Trophoblast cell (in vitro differentiated cells and primary cell): Measurements from ENCODE around the gene ARHGAP27.

Experiments used
- DNase-seq, 2 donors: peaks; one replicate each; pipeline ENCODE4 v3.0.0-alpha.2; 2016
- H2AFZ ChIP-seq: 2 replicates; pipeline ENCODE4 v1.6.1; 2013; ENCODE audit warnings: low read length, moderate library complexity, mild to moderate bottlenecking; ENCODE audit not compliant: insufficient read depth, poor library complexity
- H2AK5ac ChIP-seq: 2 replicates; pipeline ENCODE4 v1.6.1; 2013; ENCODE audit warnings: mild to moderate bottlenecking, low read length
- H2BK120ac ChIP-seq: 2 replicates; pipeline ENCODE4 v1.6.1; 2013; ENCODE audit warnings: low read length, mild to moderate bottlenecking, moderate library complexity; ENCODE audit not compliant: insufficient read depth, poor library complexity
- H2BK12ac ChIP-seq: 2 replicates; pipeline ENCODE4 v1.6.1; 2013; ENCODE audit warnings: mild to moderate bottlenecking, low read length, moderate library complexity
- H2BK5ac ChIP-seq: 2 replicates; pipeline ENCODE4 v1.6.1; 2013; ENCODE audit warnings: low read length, low read depth, moderate library complexity, mild to moderate bottlenecking; ENCODE audit not compliant: poor library complexity
- H3K14ac ChIP-seq: 2 replicates; pipeline ENCODE4 v1.6.1; 2013; ENCODE audit warnings: mild to moderate bottlenecking, low read length
- H3K18ac ChIP-seq: 2 replicates; pipeline ENCODE4 v1.6.1; 2013; ENCODE audit warnings: mild to moderate bottlenecking, low read length
- H3K23ac ChIP-seq: 2 replicates; pipeline ENCODE4 v1.6.1; 2013; ENCODE audit warnings: low read length
- H3K27ac ChIP-seq: 2 replicates; pipeline ENCODE4 v1.5.1; 2013; ENCODE audit warnings: low read depth, mild to moderate bottlenecking, inconsistent platforms, low read length, moderate library complexity
- H3K27me3 ChIP-seq: 2 replicates; pipeline ENCODE4 v1.6.1; 2013; ENCODE audit warnings: inconsistent platforms, mild to moderate bottlenecking, low read length, moderate library complexity; ENCODE audit not compliant: insufficient read depth
- H3K36me3 ChIP-seq, 2 experiments: 1 replicate in 1 of 2; 2 replicates in 1 of 2; pipeline ENCODE4 v1.6.1; 2013; ENCODE audit warnings: low read length in 2 of 2, mild to moderate bottlenecking in 2 of 2, moderate library complexity in 1 of 2; ENCODE audit not compliant: insufficient read depth in 2 of 2, control insufficient read depth in 1 of 2
- H3K4ac ChIP-seq: 2 replicates; pipeline ENCODE4 v1.6.1; 2013; ENCODE audit warnings: low read depth, mild to moderate bottlenecking, low read length, moderate library complexity
- H3K4me1 ChIP-seq, 2 experiments: 1 replicate in 1 of 2; 2 replicates in 1 of 2; pipeline ENCODE4 v1.6.1; 2013; ENCODE audit warnings: low read length in 2 of 2, mild to moderate bottlenecking in 2 of 2, moderate library complexity in 1 of 2; ENCODE audit not compliant: insufficient read depth in 2 of 2, control insufficient read depth in 1 of 2
- H3K4me2 ChIP-seq: 2 replicates; pipeline ENCODE4 v1.6.1; 2013; ENCODE audit warnings: inconsistent platforms, mild to moderate bottlenecking, low read length, moderate library complexity
- H3K4me3 ChIP-seq: 2 replicates; pipeline ENCODE4 v1.5.1; 2013; ENCODE audit warnings: mild to moderate bottlenecking, low read depth, low read length, inconsistent platforms
- H3K79me1 ChIP-seq: one replicate; pipeline ENCODE4 v1.6.1; 2013; ENCODE audit warnings: low read length
- H3K79me2 ChIP-seq: 2 replicates; pipeline ENCODE4 v1.6.1; 2013; ENCODE audit warnings: low read length, mild to moderate bottlenecking; ENCODE audit not compliant: control insufficient read depth, insufficient read depth, poor library complexity
- H3K9ac ChIP-seq: 2 replicates; pipeline ENCODE4 v1.6.1; 2013; ENCODE audit warnings: mild to moderate bottlenecking, low read length
- H3K9me3 ChIP-seq: 2 replicates; pipeline ENCODE4 v1.6.1; 2013; ENCODE audit warnings: low read depth, mild to moderate bottlenecking, control low read depth, inconsistent platforms, low read length; ENCODE audit not compliant: insufficient read depth
- H4K12ac ChIP-seq: 2 replicates; pipeline ENCODE4 v1.6.1; 2013; ENCODE audit warnings: low read depth, mild to moderate bottlenecking, low read length, moderate library complexity
- H4K8ac ChIP-seq: 2 replicates; pipeline ENCODE4 v1.6.1; 2013; ENCODE audit warnings: low read depth, mild to moderate bottlenecking, low read length, moderate library complexity
- H4K91ac ChIP-seq: one replicate; pipeline ENCODE4 v1.6.1; 2013; ENCODE audit warnings: low read depth, mild to moderate bottlenecking, low read length, moderate library complexity
- WGBS: extraction: QIAGEN DNeasy Blood & Tissue Kit; methylation state at CpG from one replicate; pipeline ENCODE4 v1.1.7; 2013; ENCODE audit warnings: missing lambda C conversion rate; ENCODE audit not compliant: insufficient read length, insufficient coverage; ENCODE audit errors: extremely low coverage; 5-methylcytosine and 5-hydroxymethylcytosine counted together

The ARHGAP27 gene

DNA sequence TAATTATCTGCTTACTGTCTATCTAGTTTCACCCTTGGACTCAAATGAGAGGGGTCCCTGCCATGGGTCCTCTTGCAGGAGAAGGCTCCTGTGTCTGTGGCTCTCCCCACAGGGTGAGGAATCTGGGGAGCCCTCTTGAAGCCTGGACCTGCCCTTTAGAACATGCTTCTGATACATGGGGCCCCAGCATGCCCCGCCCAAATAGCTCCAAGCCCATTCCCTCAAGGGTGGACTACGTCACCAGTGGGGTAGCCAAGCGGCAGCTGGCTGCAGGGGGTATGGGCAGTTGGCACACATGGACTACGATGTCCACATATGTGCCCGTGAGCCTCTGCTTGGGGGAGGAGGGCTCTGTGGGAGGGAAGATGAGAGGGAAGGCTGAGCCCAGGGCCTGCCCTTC lies 39.3 kb downstream of the ARHGAP27 start:
- H3K27me3 ChIP-seq, result no peaks in the 10 kb centered on the region
- no peak overlapping the region for H2AK5ac ChIP-seq
- H3K4me2 ChIP-seq, result no peak overlapping the region
- no peak overlapping the region for H3K14ac ChIP-seq
- no peak overlapping the region for H2BK120ac ChIP-seq
- no peak overlapping the region for H3K4ac ChIP-seq
- H4K8ac ChIP-seq, result no peak overlapping the region
- H3K9ac ChIP-seq, result no peak overlapping the region
- H3K18ac ChIP-seq, result no peak overlapping the region
- no peak overlapping the region for H4K91ac ChIP-seq
- no peak overlapping the region for H2AFZ ChIP-seq
- H3K4me1 ChIP-seq, result no peaks in the 10 kb centered on the region
- no peak overlapping the region for H2BK5ac ChIP-seq
- no peak overlapping the region for H3K4me3 ChIP-seq
- peaks cover 2% of the 10 kb centered on the region for H3K9me3 ChIP-seq
- no peak overlapping the region for H3K27ac ChIP-seq
- H3K36me3 ChIP-seq, result peaks cover 2 to 10% of the 10 kb centered on the region in 2 experiments
- no peak for DNase-seq
- no peak overlapping the region for H3K23ac ChIP-seq
- no peak overlapping the region for H2BK12ac ChIP-seq
- WGBS, result no CpG with 5 or more reads among the region's 5 CpGs
- no peak overlapping the region for H4K12ac ChIP-seq
- H3K79me1 ChIP-seq, result no peaks in the 10 kb centered on the region
- no peaks in the 10 kb centered on the region for H3K79me2 ChIP-seq

DNA sequence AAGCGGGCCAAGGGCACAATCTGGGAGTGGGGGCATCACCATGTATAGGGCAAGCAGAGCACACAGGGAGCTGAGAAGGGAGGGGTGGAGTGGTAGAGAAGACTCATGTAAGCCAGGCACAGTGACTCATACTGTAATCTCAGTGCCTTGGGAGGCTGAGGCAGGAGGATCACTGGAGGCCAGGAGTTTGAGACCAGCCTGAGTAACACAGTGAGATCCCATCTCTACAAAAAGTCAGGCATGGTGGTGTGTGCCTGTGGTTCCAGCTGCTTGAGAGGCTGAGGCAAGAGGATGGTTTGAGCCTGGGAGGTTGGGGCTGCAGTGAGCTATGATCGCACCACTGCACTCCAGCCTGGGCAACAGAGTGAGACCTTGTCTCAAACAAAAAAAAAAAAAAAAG lies 40.8 kb downstream of the ARHGAP27 start:
- Histone ChIP-seq H3K4ac (no peak overlapping the region), H3K9me3 (peaks cover 2% of the 10 kb centered on the region), H2AFZ (no peak overlapping the region), H4K12ac (no peak overlapping the region), H3K79me2 (no peaks in the 10 kb centered on the region), H2BK12ac (no peak overlapping the region), H3K27ac (no peak overlapping the region), H2BK5ac (no peak overlapping the region), H3K27me3 (no peaks in the 10 kb centered on the region), H2AK5ac (no peak overlapping the region), H2BK120ac (no peak overlapping the region), H3K4me1 (no peaks in the 10 kb centered on the region), H3K79me1 (no peaks in the 10 kb centered on the region), H3K23ac (no peak overlapping the region), H3K18ac (no peak overlapping the region), H3K14ac (no peak overlapping the region), H3K36me3 (peaks cover 0 to 10% of the 10 kb centered on the region in 2 experiments), H4K91ac (no peak overlapping the region), H4K8ac (no peak overlapping the region), H3K9ac (no peak overlapping the region), H3K4me3 (no peak overlapping the region), H3K4me2 (no peak overlapping the region)
- DNase-seq, result peak in 1 of 2 donors; percentile 38
- no CpG with 5 or more reads among the region's 2 CpGs for whole genome bisulfite sequencing

GRCh38 chr17:45391291-45391690 lies 41.4 kb downstream of the ARHGAP27 start:
- Histone ChIP-seq H2AK5ac (no peak overlapping the region), H4K12ac (no peak overlapping the region), H4K91ac (no peak overlapping the region), H3K36me3 (peaks cover 0 to 4% of the 10 kb centered on the region in 2 experiments), H2BK12ac (no peak overlapping the region), H3K4me2 (no peak overlapping the region), H3K9ac (no peak overlapping the region), H3K27me3 (no peaks in the 10 kb centered on the region), H3K14ac (no peak overlapping the region), H3K27ac (no peak overlapping the region), H3K18ac (no peak overlapping the region), H3K23ac (no peak overlapping the region), H2AFZ (no peak overlapping the region), H3K9me3 (peaks cover 2% of the 10 kb centered on the region), H3K4me1 (no peaks in the 10 kb centered on the region), H4K8ac (no peak overlapping the region), H2BK120ac (no peak overlapping the region), H3K79me2 (no peaks in the 10 kb centered on the region), H3K79me1 (no peaks in the 10 kb centered on the region), H3K4ac (no peak overlapping the region), H3K4me3 (no peak overlapping the region), H2BK5ac (no peak overlapping the region)
- no peak for DNase-seq
- no CpG with 5 or more reads among the region's 5 CpGs for WGBS

- H3K9ac ChIP-seq, result no peak overlapping the region
- H2AK5ac ChIP-seq, result no peak overlapping the region
- H3K79me2 ChIP-seq, result no peaks in the 10 kb centered on the region
- no peak overlapping the region for H4K12ac ChIP-seq
- no peak overlapping the region for H4K91ac ChIP-seq
- H4K8ac ChIP-seq, result no peak overlapping the region
- no peak overlapping the region for H3K27ac ChIP-seq
- no peak overlapping the region for H2AFZ ChIP-seq
- H3K14ac ChIP-seq, result no peak overlapping the region
- H3K79me1 ChIP-seq, result no peaks in the 10 kb centered on the region
- H3K27me3 ChIP-seq, result no peaks in the 10 kb centered on the region
- H2BK5ac ChIP-seq, result no peak overlapping the region
- H3K4me3 ChIP-seq, result no peak overlapping the region
- no CpG with 5 or more reads among the region's 3 CpGs for WGBS
- no peak overlapping the region for H3K4ac ChIP-seq
- no peaks in the 10 kb centered on the region for H3K36me3 ChIP-seq
- H3K23ac ChIP-seq, result no peak overlapping the region
- no peak overlapping the region for H3K18ac ChIP-seq
- DNase-seq, result no peak
- no peak overlapping the region for H3K4me2 ChIP-seq
- H2BK120ac ChIP-seq, result no peak overlapping the region
- no peak overlapping the region for H2BK12ac ChIP-seq
- H3K9me3 ChIP-seq, result no peaks in the 10 kb centered on the region
- H3K4me1 ChIP-seq, result no peaks in the 10 kb centered on the region
Observed at GRCh38 chr17:45389354-45389753, 43.3 kb downstream of the ARHGAP27 start.
